ENCODE measurements around the gene KCP. TPM values are rescaled to one million over a fixed set of nuclear protein-coding genes. Genes with fewer than 3 reads are reported as not detected.

Gene KCP
- total RNA-seq, 1 donor from 2014 or later = 14.5 TPM

DNA sequence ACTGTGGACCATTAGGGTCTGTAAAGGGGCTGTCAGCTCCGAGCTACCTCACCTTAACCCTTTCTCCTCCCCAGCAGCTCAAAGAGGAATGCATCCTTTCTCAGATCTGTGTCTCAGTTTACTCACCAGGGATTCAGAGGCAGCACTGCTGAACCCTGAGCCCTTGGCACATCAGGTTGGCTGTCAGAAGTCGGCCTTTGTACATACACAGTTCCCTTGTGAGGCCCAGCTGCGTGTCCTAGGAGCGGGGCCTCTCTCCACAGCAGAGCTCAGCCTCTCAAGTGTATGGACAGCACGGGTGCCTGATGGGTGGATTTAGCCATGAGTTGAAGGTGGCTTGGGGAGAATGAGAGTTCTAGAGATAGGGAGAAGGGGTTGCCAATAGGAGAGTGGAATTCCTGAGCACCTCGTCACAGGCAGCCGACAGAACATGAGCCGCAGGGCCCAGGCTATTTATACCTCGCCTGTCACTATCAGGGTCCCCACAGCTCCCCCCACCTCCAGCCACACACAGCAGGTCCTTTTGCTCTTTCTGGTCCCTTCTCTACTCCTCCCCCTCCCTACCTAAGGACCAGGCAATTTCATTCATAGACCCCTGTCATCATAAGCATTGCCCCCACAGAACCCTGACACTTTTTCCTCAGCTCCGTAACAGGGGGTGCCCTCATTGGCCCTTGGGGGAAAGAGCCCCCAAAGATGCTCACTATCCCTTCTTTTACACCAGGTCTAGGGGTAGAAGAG is 82.4 kb downstream of the KCP start:
- DNase-seq (ENCODE audit: low spot score) = no peak

DNA sequence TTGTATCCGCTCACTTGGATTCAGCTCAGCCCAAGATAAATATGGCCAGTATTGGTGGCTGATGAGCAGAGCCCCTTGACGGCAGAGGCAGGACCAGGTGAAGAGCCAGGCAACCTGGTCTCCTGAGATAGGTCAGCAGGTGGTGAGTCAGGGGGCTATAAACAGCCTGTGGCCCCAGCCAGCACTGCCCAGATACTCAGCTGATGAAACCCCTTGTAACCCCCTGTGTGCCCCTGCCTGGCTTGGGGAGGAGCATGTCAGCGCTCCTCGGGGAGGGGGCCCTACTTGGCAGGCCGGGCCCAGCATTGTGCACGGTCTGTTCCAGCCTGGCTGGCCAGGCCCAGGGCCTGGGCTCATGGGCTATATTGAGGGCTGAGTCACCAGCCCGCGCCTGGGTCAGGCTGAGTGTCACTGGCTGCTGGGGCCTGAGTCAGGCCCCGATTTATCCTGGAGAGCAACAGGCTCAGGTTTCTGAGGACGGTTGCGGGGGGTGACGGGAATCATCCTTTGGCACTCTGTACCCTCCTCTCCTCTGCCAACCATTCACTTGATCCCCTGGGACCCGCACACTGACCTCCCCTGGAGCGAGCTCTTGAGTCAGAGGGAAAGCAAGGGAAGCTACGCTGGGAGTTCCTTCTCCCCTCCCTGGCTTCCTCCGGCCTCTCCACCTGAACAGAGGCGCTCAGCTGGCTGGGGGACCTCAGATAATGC is 83.1 kb downstream of the KCP start:
- DNase-seq (ENCODE audit: low spot score) = no peak

DNA sequence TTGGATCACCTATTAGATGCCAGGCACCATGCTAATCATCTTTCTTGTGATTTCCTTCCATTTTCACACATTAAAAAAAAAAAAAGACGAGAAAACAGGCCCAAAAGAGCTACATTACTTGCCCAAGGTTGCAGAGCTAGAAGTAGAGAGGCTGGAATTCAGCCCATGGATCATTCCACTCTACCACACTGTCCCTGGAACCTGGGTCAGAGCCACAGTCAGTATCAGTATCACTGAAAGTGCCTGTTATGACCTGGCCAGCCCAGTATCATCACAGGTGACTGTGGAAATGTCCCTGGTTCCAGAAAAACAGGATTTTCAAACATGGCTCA is 83.6 kb downstream of the KCP start:
- no peak for DNase-seq (ENCODE audit: low spot score)

Other genes with a start within 250 kb of the KCP start
- gene GARIN1A, start 238.4 kb downstream of the KCP start, total RNA-seq = 6.4 TPM
- gene CALU, start 171.3 kb downstream of the KCP start, total RNA-seq = 82.5 TPM
- gene OPN1SW, start 134.9 kb downstream of the KCP start, total RNA-seq = not detected
- gene CCDC136, start 118.7 kb downstream of the KCP start, total RNA-seq = 12.5 TPM
- gene FLNC, start 80.3 kb downstream of the KCP start, total RNA-seq = 84.1 TPM
- 133 TPM for gene ATP6V1F, start 47.9 kb downstream of the KCP start, total RNA-seq
- gene IRF5, start 27.2 kb upstream of the KCP start, total RNA-seq = 32.0 TPM
- gene TNPO3, start 144.4 kb upstream of the KCP start, total RNA-seq = 43.4 TPM
- 11.1 TPM for gene TSPAN33, start 234.0 kb upstream of the KCP start, total RNA-seq

Measured in ureter (tissue), 1 donor.